Natural killer cell (primary cell): Measurements from ENCODE around the gene RAB23. TPM values are rescaled to one million over a fixed set of nuclear protein-coding genes. Genes with fewer than 3 reads are reported as not detected.

Experiments used
- ATAC-seq, 3 donors: fragments of 150-1000 bp in 2 of 3; fragments of 200-7000 bp in 1 of 3; cut with Tn5 transposase; 1 replicate in 1 of 3; 2 replicates in 2 of 3; pipeline ENCODE4 v1.10.0; 2021; ENCODE audit warnings: mild to moderate bottlenecking in 2 of 3, moderate library complexity in 2 of 3
- DNase-seq, 2 donors: peaks; one replicate each; pipeline versions ENCODE4 v3.0.0 to v3.0.0-alpha.2; 2013 to 2021; ENCODE audit warnings: mixed read lengths in 1 of 2
- H3K27ac ChIP-seq: one replicate; pipeline ENCODE4 v1.5.1; 2013; ENCODE audit warnings: mild to moderate bottlenecking, low read length
- H3K27me3 ChIP-seq: one replicate; pipeline ENCODE4 v1.6.1; 2013; ENCODE audit warnings: low read length; ENCODE audit not compliant: control insufficient read depth, insufficient read depth
- H3K36me3 ChIP-seq: one replicate; pipeline ENCODE4 v1.6.1; 2013; ENCODE audit warnings: low read length; ENCODE audit not compliant: control insufficient read depth, insufficient read depth
- H3K4me1 ChIP-seq: one replicate; pipeline ENCODE4 v1.6.1; 2013; ENCODE audit warnings: low read length; ENCODE audit not compliant: control insufficient read depth, insufficient read depth
- H3K4me3 ChIP-seq: one replicate; pipeline ENCODE4 v1.5.1; 2013; ENCODE audit warnings: low read length
- H3K9me3 ChIP-seq: one replicate; pipeline ENCODE4 v1.6.1; 2013; ENCODE audit warnings: low read length; ENCODE audit not compliant: control insufficient read depth, insufficient read depth
- H3K27ac Mint-ChIP-seq, 2 donors: one replicate each; pipeline ENCODE4 v1.8.0; 2022; ENCODE audit warnings: mild to moderate bottlenecking in 2 of 2, mixed read lengths in 2 of 2, moderate library complexity in 1 of 2
- H3K27me3 Mint-ChIP-seq, 2 donors: one replicate each; pipeline ENCODE4 v1.8.0; 2022; ENCODE audit warnings: low read depth in 2 of 2, mixed read lengths in 2 of 2
- H3K36me3 Mint-ChIP-seq: one replicate; pipeline ENCODE4 v1.8.0; 2022; ENCODE audit warnings: mixed read lengths
- H3K4me1 Mint-ChIP-seq, 2 donors: one replicate each; pipeline ENCODE4 v1.8.0; 2022; ENCODE audit warnings: mixed read lengths in 2 of 2
- H3K4me3 Mint-ChIP-seq: one replicate; pipeline ENCODE4 v1.8.0; 2022; ENCODE audit warnings: mild to moderate bottlenecking, moderate library complexity, mixed read lengths
- H3K9me3 Mint-ChIP-seq, 2 donors: one replicate each; pipeline ENCODE4 v1.8.0; 2022; ENCODE audit warnings: mixed read lengths in 2 of 2
- WGBS: methylation state at CpG from one replicate; pipeline ENCODE4 v1.1.7; 2013; ENCODE audit warnings: missing lambda C conversion rate; ENCODE audit not compliant: insufficient coverage; 5-methylcytosine and 5-hydroxymethylcytosine counted together
- intact Hi-C: fragments of 100-400 bp; cut with micrococcal nuclease; formaldehyde crosslinking; loops from one replicate; pipeline ENCODE4 v1.14.2; 2022
- total RNA-seq, 4 donors: library from RNA; stranded (reverse); fragments of 120-200 nt in 1 of 4; gene quantifications; one replicate each; pipeline versions ENCODE4 v1.2.3 to v1.2.4, GENCODE V29; 2013 to 2022
- TF ChIP-seq, protein P1 (sequence below): fragments of 200-600 bp; IDR thresholded peaks from one replicate; pipeline ENCODE4 v1.8.0; 2022; ENCODE audit warnings: antibody characterized with exemption

RAB23 gene
- total RNA-seq, 3 donors from 2014 or later (not counting 1 experiment from before 2014, with no cell fraction given): 0.31 to 1.3 (median 0.77) TPM

DNA sequence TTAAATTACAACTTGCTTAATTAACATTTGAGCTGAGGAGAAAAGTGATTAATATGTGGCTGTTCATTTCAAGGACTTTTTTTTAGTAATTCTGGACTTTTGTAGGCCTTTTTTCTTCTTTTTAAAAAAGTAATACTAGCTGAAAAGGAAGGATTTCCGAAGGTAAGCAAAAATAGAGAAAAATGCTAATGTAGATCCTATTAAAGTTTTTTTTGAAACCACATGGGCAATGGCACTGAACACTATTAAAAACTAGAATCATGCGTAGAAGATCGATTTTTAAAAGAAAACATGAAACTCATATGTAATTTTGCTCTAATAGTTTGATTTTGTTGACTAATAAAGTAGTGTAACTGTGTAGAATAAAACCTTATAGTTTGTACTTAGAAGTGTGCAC is 47.6 kb downstream of the RAB23 start:
- H3K4me3 ChIP-seq: no peak overlapping the region
- no peaks in the 10 kb centered on the region for H3K27me3 Mint-ChIP-seq
- H3K9me3 ChIP-seq: no peaks in the 10 kb centered on the region
- H3K4me3 Mint-ChIP-seq: no peak overlapping the region
- TF ChIP-seq, protein P1, sequence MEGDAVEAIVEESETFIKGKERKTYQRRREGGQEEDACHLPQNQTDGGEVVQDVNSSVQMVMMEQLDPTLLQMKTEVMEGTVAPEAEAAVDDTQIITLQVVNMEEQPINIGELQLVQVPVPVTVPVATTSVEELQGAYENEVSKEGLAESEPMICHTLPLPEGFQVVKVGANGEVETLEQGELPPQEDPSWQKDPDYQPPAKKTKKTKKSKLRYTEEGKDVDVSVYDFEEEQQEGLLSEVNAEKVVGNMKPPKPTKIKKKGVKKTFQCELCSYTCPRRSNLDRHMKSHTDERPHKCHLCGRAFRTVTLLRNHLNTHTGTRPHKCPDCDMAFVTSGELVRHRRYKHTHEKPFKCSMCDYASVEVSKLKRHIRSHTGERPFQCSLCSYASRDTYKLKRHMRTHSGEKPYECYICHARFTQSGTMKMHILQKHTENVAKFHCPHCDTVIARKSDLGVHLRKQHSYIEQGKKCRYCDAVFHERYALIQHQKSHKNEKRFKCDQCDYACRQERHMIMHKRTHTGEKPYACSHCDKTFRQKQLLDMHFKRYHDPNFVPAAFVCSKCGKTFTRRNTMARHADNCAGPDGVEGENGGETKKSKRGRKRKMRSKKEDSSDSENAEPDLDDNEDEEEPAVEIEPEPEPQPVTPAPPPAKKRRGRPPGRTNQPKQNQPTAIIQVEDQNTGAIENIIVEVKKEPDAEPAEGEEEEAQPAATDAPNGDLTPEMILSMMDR: no peak
- peaks cover 20 to 21% of the 10 kb centered on the region in 2 donors for H3K4me1 Mint-ChIP-seq
- no peak for ATAC-seq
- WGBS: 89% methylated on average over 3 of the region's 3 CpGs
- peaks cover 11% of the 10 kb centered on the region for H3K4me1 ChIP-seq
- no peak overlapping the region for H3K27ac Mint-ChIP-seq
- no peaks in the 10 kb centered on the region for H3K36me3 Mint-ChIP-seq
- DNase-seq: no peak
- H3K27me3 ChIP-seq: no peaks in the 10 kb centered on the region
- no peak overlapping the region for H3K27ac ChIP-seq
- intact Hi-C loops: no loop called here
- no peaks in the 10 kb centered on the region for H3K9me3 Mint-ChIP-seq
- no peaks in the 10 kb centered on the region for H3K36me3 ChIP-seq

DNA sequence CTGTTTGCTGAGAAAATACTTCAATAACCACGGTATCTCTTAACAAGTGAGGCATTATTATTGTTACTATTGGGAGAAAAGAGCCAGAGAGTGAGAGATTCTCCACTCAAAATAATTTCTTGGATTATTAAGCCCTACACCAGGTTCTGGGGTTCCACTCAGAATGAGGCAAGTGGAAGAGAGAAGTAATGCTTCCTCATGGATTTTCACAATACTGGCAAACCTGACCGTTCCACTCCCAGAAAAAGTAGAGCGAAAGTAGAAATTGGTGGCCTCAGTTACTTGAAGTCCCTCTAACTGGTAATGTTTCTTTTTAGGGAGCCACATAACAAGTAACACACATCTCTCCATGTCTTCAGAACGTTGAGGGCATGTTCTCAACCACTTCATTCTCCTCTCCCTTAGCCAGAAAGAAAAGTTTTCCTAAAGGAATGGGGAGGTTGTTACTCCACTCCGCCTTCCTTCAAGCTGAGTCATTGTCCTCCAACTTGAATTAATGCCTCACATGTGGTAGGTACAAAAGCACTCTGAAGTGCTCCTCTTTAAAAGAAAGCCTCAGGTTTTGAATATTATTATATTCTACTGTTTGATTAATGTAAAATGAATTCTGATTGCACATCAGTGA is 48.1 kb downstream of the RAB23 start:
- no peaks in the 10 kb centered on the region for H3K27me3 ChIP-seq
- no peak overlapping the region for H3K27ac ChIP-seq
- H3K4me3 ChIP-seq: no peak overlapping the region
- Mint-ChIP-seq H3K27ac (peak overlapping the region; percentile 85 to 88), H3K9me3 (no peaks in the 10 kb centered on the region), H3K4me3 (peak overlapping the region; percentile 91), H3K36me3 (no peaks in the 10 kb centered on the region), H3K4me1 (peaks cover 20 to 21% of the 10 kb centered on the region in 2 donors), H3K27me3 (no peaks in the 10 kb centered on the region)
- no peaks in the 10 kb centered on the region for H3K36me3 ChIP-seq
- H3K4me1 ChIP-seq: peaks cover 11% of the 10 kb centered on the region
- TF ChIP-seq, protein P1: no peak
- 87% methylated on average over 3 of the region's 5 CpGs for WGBS
- DNase-seq: no peak
- intact Hi-C loops: loop anchor here (2.0 kb wide), 2 partner anchors 37 to 127 kb away; partner anchors contain the start of gene KIAA1586
- H3K9me3 ChIP-seq: no peaks in the 10 kb centered on the region
- no peak for ATAC-seq

DNA sequence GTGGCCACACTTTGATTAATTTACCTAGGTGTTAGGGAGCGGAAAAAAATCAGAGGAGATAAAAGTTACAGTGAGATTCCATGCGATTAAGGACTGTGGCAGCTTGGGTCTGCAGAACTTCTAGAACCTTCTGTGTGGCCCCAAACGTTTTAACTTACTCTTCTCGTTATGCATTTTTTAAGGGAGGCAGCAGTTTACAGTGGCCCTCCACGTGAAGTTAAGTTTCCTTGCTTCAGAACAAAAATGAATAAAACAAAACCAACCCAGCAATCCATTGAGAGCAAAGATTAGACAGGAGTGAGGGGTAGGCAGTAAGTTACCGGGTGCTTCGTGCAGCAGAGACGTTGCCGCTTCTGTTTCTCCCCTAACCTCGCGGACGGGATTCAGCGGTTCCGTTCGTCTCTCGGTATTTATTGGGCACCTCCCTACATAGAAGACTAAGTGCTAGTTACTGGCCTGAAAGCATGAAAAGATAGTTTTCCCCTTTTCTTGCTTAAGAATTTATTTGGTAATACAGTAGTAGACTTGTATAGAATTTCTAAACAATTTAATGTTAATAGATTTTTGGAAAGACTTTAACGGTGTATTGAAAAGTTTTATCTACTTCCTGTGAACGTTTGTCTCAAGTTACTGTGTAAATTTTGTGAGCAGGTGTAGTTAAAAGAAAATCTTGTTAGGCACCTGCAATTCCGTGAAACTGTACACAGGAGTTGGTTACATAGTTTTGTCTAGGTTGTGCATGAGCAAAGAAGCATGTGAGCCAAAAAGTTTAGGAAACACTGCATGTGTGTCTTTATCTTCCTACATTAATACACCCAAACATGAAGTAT is 48.8 kb downstream of the RAB23 start:
- Mint-ChIP-seq H3K9me3 (no peaks in the 10 kb centered on the region), H3K36me3 (no peaks in the 10 kb centered on the region), H3K27ac (peak overlapping the region; percentile 85 to 88), H3K4me3 (peak overlapping the region; percentile 91), H3K4me1 (peaks cover 20 to 21% of the 10 kb centered on the region in 2 donors), H3K27me3 (no peaks in the 10 kb centered on the region)
- H3K36me3 ChIP-seq: no peaks in the 10 kb centered on the region
- WGBS: 4% methylated on average over 19 of the region's 19 CpGs
- H3K27ac ChIP-seq: peak overlapping the region; percentile 75
- no peaks in the 10 kb centered on the region for H3K27me3 ChIP-seq
- TF ChIP-seq, protein P1: no peak
- no peaks in the 10 kb centered on the region for H3K9me3 ChIP-seq
- H3K4me1 ChIP-seq: peaks cover 11% of the 10 kb centered on the region
- peak in 1 of 2 donors; percentile 58 for DNase-seq
- H3K4me3 ChIP-seq: peak overlapping the region; percentile 74
- no peak for ATAC-seq
- intact Hi-C loops: loop anchor here (2.0 kb wide), 2 partner anchors 36 to 126 kb away; partner anchors contain the start of gene KIAA1586
